Posterior vena cava (tissue), 2 donors: ENCODE results near the gene C6orf120. TPM values are rescaled to one million over a fixed set of nuclear protein-coding genes. Genes with fewer than 3 reads are reported as not detected.

Experiments
- total RNA-seq, 2 donors: library from RNA; stranded (reverse); fragmentation: NEBNext Ultra II Directional; extraction: Animal tissue kit (Norgen Biotek cat#: 25700); gene quantifications; one replicate each; pipeline ENCODE4 v1.2.1, GENCODE V29; 2021
- donor health status: DM: yes; HTN: yes; CAD: no.
- donor health status: DM: yes; HTN: yes; CAD: no.

The C6orf120 gene
- total RNA-seq, 2 donors from 2014 or later: 24.6 to 25.5 TPM

Other genes with a start within 250 kb of the C6orf120 start
- gene WDR27, start 97 bp upstream of the C6orf120 start, total RNA-seq: 10 to 100 TPM; 17.1 to 20.9 TPM
- gene PHF10, start 22.4 kb downstream of the C6orf120 start, total RNA-seq: 10 to 100 TPM; 36.2 to 57.6 TPM
- gene DYNLT2, start 49.4 kb downstream of the C6orf120 start, total RNA-seq: 1 to 10 TPM; 1.1 TPM
- gene ERMARD, start 49.5 kb downstream of the C6orf120 start, total RNA-seq: 10 to 100 TPM; 19.6 to 22.1 TPM